Activated CD4-positive, alpha-beta T cell treated with anti-CD3 and anti-CD28 coated beads, Interleukin-2, Interleukin-4, amounts not matched to agents 100 ng/mL and 50 ng/mL, durations not matched to agents 16 hours and 8 hours (primary cell): ENCODE results near the gene TGFBR3.
A peak's percentile ranks its signal among the peaks of the same experiment; 100 is the strongest.
"Not testable (repeated sequence)": the region's sequence is repeated elsewhere in the genome, so short reads cannot be mapped to it uniquely, and the experiment has no call there.

Source experiments
- DNase-seq: peaks from one replicate; pipeline ENCODE4 v3.0.0-alpha.2; 2020; ENCODE audit warnings: low spot score

TGFBR3 gene

GRCh38 chr1:91883470-91883869, 2.5 kb downstream of the TGFBR3 start:
- DNase-seq: peak; percentile 43

GRCh38 chr1:91881280-91881679, 4.7 kb downstream of the TGFBR3 start:
- no peak for DNase-seq

DNA sequence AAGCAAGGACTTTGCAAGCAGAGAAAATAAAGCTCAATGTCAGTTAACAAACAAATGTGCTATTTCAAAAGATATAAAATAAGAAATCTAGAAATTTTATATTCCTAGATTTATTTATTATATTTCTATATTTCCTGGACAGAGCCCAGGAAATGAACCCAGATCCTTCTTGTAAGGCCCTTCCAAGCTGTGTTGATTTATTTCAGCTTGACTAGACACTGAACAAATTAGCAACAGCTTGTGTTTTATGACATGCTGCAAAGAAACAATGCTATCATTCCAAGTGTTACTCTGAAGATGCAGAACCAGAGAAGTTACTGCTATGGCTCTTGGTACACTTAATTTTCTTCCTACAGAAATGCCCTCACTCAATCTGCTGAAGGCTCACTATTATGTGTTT, 6.2 kb downstream of the TGFBR3 start:
- DNase-seq: no peak

GRCh38 chr1:91877574-91878208, 8.3 kb downstream of the TGFBR3 start:
- peak; percentile 80 for DNase-seq

DNA sequence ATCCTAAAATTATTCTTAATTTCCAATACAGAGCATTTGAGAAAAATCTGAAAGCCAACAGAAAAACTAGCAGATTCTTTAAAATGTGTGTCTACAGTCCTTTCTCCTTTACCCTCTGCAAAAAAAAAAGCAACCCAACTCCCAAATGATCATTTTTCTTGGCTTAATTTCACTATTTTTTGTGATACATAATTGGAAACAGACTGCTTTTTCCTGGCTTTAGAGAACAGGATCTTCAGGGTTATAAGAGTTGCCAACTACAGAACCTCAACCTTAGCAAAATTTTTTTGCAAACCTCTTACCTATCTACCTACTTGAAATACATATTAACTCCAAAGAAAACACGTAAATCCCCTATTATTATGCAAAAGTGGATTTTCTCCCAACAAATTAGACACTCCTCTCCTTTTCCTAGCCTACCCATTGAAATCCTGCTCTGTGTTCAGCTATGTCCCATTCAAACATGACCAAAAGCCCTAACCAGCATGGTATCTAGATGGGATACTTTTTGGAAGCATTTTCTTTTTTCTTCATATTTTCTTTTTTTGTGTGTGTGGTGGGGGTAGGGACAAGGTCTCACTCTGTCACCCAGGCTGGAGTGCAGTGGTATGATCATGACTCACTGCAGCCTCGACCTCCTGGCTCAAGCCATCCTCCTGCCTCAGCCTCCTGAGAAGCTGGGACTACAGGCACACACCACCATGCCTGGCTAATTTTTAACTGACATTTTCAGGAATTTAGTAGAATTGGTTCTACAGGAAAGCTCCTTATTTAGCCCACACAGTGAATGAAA, 9.0 kb downstream of the TGFBR3 start:
- no peak for DNase-seq

DNA sequence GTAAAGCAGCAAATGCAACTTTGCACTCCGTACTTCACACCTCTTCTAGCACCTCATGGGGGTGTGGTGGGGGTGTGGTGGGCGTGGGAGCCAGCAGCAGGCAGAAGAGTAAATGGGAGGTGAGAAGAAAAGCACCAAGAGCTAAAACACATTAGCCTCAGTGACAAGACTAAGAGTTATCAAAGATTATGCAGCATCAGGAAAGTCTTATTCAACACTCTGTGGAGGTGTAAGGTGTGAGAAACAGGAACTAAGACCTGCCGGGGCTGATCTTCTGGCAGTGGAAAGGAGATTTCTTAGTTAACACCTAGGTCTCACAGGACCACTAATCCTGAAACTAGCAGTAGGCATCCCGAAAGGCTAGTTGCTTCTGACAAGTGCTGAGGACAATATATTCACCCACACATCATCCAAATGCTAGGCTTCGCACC, 9.9 kb downstream of the TGFBR3 start:
- peak; percentile 78 for DNase-seq

DNA sequence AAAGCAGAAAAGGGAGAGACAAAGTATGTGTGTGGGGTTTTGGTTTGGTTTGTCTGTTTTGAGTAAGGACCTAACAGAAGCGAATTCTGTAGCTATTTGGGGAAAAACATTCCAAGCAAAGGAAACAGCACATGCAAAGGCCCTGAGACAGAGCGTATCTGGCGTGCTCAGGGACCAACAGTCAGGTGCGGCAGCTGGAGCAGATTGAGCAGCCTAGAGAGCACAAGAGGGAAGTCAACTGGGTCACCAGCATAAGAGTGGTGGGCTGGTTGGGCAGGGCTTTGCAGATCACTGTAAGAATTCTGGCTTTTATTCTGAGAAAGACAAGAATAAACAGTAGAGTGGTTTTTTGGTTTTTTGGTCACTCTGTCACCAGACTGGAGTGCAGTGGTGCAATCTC, 11.8 kb downstream of the TGFBR3 start:
- no peak for DNase-seq

DNA sequence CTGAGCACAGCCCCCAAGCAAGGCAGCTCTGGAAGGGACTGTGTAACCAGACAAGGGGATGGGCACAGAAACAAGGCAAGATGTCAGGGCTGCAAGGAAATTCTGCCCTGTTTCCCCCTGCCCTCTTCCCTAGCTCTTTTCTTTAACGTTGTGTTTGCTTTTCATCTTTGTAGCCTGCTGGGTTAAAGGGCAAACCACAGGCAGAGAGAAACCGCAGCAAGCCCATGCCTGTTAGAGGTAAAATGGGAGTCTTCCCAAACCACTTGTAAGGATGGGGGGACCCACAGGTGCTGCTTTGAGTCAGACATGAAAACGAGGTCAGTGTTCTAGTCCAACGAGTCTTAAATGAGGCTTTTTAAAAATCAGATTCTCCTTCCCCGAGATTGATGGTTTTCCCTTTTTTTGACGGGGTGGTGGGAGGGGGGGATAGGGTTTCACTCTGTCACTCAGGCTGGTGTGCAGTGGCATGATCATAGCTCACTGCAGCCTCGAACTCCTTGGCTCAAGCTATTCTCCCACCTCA, 13.3 kb downstream of the TGFBR3 start:
- DNase-seq: peak; percentile 55

GRCh38 chr1:91872000-91872399, 14.0 kb downstream of the TGFBR3 start:
- no peak for DNase-seq

DNA sequence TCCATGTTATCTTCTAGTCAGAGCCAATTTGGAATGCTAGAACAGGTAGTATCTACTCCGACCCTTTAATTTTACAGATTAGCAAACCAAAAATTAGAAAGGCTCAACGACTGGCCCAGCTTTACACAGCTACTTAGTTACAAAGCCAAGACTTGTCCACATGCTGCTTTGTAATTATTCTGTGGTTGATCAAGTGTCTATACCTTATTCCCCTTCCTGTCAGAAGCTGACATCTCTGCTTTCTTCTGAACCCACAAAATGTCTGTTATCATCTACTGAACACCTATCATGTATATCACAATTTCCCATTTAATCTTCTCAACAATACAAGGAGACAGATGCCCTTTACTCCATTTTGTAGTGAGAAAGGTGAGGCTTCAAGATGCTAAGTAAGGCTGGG, 15.6 kb downstream of the TGFBR3 start:
- no peak for DNase-seq

DNA sequence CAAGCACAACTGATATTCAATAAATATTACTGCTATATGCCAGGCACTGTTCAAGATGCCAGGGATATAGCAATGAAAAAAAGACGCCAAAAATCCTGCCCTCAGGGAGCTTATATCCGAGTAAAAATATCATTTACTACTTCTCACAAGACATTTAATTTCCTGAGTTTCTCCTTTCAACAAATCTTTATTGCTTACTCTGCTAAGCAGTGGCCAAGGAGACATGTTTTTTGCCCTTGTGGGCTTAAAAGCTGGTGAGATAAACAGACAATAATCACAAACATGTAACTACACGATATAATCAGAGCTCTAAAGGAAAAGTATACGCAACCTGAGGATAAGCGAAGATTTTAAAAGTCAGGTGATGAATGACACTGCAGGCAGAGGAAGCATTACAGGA, 19.5 kb downstream of the TGFBR3 start:
- DNase-seq: no peak

GRCh38 chr1:91864017-91864700, 21.8 kb downstream of the TGFBR3 start:
- DNase-seq: no peak

DNA sequence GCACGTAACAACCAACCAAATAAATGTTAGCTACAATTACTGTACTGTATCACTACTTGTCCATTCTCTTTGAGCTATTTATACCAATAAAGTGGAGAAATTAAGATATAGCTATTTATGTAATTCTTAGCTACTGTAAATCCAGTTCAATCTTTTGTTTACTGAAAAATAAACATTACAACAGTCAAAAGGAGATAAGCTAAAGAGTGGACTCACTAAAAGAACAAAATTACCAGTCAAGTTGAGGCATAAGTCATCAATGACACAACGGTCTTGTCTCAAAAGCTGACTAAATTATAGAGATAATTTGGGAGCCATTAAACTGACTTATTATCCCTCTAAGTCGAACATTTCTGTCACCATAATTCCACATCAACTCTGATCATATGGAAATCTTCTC, 22.5 kb downstream of the TGFBR3 start:
- no peak for DNase-seq

DNA sequence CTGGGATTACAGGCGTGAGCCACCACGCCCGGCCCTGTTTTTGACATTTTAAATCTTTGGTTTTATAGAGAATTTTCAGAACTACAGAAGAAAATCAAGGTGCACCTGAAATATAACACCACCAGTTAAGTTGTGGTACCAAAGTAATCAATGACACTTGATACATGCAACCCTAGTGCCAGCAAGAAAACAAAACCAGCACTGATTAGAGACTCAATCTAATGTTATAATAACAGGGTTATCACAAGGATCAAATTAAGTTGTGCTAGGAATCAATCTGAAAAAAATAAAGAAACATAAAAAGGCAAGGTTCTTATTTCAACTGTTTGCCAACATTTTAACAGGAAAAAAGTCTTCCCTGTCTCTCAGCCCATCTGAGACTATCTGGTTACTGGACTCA, 23.8 kb downstream of the TGFBR3 start:
- DNase-seq: no peak

- DNase-seq: no peak
Observed at GRCh38 chr1:91857557-91858239, 28.3 kb downstream of the TGFBR3 start.

- DNase-seq: no peak
Observed at GRCh38 chr1:91856996-91857395, 29.0 kb downstream of the TGFBR3 start.

DNA sequence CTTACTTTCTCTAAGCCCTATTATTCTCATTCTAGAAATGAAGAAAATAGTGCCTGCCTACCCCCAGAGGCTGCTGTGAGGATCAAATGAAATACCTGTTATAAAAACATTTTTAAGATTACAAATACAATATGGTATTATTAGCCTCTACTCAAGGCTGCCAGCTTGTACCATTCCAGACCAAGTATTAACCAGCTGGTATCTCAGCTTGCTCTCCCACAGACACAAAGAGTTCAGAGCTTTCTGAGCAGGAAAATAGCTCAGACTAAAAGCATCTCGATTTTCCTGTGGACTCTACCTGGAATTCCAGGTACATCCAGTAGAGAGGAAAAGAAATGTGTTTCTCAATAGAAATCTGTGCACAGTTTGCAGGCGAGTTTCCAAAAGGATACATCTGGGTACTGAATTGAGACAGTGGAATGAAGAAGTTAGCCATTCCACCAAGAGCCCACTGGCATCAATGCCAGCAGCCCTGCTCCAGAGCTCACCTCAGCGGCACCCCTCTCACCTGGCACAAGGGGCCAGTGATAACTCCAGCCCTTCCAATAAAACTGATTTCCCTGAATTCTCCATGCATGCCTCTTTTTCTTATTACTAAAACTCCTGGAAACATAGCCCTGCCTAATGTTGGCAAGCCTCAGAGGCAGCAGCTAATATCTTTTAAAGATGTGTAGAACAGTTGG, 31.0 kb downstream of the TGFBR3 start:
- no peak for DNase-seq

DNA sequence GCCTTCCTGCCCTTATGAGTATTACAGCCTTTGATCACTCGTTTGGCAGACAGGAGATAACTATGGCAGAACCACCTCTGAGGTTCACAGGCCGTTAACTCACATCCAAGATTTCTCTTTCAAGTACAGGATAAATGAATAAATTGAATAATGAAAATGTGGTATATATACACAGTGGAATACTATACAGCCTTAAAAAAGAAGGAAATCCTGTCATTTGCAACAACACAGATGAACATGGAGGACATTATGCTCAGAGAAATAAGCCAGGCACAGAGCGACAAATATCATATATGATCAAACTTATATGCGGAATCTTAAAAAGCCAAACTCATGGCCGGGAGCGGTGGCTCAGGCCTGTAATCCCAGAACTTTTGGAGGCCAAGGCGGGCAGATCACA, 32.6 kb downstream of the TGFBR3 start:
- DNase-seq: no peak

DNA sequence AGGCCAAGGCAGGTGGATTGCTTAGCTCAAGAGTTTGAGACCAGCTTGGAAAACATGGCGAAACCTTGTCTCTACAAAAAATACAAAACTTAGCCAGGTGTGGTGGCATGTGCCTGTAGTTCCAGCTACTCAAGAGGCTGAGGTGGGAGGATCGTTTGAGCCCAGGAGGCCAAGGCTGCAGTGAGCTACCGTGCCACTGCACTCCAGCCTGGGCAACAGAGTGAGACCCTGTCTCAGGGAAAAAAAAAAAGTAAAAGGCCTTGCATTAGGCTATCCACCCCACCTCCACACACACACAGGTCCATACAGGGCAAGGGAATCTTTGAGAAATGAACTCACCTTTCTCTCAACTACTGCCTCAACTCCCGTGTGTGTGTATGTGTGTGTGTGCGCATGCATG, 33.9 kb downstream of the TGFBR3 start:
- not testable (repeated sequence) for DNase-seq

- no peak for DNase-seq
Observed at GRCh38 chr1:91851130-91852010, 34.6 kb downstream of the TGFBR3 start.

DNA sequence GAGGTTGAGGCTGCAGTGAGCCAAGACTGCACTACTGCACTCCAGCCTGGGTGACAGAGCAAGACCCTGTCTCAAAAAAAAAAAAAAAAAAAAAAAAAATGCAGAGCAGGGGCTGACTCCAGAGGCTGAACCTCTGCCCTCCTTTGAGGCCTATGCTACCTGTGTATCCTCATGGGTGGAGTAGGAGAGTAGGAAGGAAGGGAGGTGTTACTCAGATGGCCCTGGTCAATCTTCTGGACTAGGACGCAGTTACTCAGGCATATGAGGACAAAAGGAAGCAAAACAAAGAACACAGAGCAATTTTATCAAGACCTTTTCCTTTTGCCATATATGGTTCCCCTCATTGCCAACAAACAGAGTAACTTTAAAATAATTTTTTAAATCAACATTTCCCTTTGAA, 35.2 kb downstream of the TGFBR3 start:
- DNase-seq: no peak
